NCI-H446 (cell line): ENCODE results near the gene LRFN5.
"Not testable (repeated sequence)": the region's sequence is repeated elsewhere in the genome, so short reads cannot be mapped to it uniquely, and the experiment has no call there.

Source experiments
- DNase-seq, 2 experiments: peaks; one replicate each; lab custom pipeline; 2025; lab: John Stamatoyannopoulos, UW

LRFN5 gene

GRCh38 chr14:41636492-41637392, 30.1 kb downstream of the LRFN5 start:
- DNase-seq: no peak

GRCh38 chr14:41641690-41642089, 35.0 kb downstream of the LRFN5 start:
- DNase-seq: no peak

DNA sequence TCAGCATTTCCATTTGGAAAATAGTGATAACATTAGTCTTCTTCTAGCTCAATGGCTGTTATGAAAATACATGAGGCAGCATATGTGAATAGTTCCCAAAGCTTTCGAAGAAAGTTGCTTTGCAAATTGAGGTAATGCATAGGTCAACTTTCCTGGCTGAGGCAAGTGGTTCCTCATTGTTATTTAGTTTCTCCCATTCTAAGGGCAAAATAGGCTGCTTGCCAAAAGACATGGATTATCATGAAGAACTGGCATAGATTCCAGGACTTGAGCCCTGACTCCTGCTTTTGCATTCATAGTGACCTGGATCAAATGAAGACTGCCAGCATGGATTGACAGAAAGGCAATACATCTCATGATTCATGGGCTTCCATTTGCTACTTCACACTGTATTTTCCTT, 35.7 kb downstream of the LRFN5 start:
- DNase-seq: peak; percentile 70 to 92

- no peak for DNase-seq
Measured at GRCh38 chr14:41642789-41643188, 36.1 kb downstream of the LRFN5 start.

- peak in 1 of 2 experiments; percentile 40 for DNase-seq
Measured at GRCh38 chr14:41644606-41645005, 37.9 kb downstream of the LRFN5 start.

DNA sequence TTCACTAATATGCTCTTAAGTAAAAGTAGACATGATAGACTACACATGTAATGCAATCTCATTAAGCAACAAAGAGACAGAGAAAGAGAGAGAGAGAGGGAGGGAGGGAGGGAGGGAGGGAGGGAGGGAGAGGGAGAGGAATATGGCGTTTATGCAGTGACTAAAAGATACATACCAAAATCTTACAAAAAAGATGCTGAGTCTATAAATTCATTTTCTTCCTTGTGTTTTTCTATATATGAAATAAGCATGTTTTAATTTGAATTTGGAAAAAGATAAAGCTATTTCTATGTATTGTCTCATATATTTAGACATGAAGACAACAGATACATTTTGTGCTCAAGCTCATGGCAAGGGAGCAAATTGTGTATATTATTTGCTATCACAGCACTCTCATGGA, 44.1 kb downstream of the LRFN5 start:
- DNase-seq: no peak

DNA sequence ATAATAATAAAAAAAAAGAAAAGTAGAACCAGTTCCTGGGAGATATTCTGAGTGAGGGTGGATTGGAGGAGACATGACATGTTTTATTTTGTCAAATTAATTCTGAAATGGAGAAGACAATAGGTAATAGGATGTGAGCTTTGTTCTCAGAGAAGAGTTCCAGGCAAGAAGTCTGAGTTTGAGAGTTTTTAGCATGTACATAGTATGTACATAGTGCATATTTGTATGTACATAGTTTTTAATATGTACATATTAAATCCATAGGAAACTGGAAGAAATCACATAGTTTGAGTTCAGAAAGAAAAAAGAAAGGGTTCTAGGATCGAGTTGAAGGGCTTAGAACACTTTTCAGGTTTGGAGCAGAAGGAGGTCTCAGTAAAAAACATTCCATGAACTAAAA, 47.5 kb downstream of the LRFN5 start:
- DNase-seq: no peak

DNA sequence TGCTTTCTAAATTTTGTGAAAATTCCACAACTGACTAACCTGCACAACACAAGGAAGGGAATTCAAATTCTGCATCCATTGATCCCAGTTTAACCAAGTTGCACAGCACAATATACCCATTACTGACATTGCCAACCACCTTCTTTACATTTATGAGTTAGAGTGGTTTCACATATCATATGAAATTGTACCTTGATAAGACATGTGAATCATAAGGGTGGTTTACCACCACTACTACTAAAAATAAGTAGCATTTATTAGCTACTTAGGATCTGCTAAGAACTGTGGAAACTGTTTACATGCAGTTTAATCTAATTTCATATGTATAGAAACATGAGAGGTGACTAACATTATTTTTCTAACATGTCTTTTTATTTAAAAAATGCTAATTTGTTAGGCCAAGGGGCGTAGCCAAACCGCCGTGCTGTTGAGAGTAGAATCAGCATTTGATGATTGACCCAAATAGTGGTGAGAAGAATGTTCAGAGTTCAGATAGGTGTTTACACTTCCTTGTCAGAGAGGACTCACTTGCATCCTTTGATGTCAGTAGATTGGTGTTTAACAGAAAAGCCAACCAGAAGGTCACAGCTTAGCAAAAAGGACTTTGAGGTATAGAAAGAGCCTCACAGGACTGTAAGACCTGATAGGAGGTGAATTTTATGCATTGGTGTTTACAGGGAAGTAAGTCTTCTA, 56.2 kb downstream of the LRFN5 start:
- no peak for DNase-seq

GRCh38 chr14:41663473-41663850, 56.8 kb downstream of the LRFN5 start:
- DNase-seq: peak; percentile 89 to 93

DNA sequence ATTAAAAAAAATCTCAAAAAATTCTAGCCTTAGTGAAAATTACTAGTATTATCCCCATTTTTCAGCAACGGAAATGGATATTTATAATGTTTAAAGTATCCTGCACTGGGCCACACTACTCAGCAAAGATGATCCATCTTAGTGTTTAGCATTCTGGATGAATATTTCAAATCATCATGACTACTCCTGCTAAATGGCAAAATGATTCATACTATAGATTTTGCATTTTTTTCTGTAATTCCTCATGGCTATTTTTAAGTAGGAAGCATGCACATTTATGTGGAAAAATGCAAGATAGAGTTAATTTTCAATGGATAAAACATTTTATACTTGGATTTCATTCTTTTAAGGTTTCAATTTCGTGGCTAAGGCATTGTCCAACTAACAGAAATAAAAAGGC, 59.6 kb downstream of the LRFN5 start:
- no peak for DNase-seq

DNA sequence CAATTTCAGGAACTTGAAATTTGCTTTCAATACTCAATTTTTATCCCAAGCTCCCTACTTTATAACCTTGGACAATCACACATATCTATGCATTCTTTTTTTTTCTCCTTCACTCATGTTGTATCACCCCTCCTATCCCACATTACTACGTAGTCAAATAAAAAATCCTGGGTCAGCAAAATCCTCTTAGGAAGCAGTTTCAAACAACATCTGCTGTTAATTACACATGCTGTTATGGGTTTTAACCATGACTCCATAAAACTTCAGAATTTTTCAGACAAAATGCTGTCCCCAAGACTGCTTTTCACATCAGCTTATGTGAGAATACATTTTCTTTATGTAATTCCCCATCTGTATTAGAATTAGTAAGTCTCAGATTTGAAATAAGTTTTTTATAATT, 61.7 kb downstream of the LRFN5 start:
- peak; percentile 58 to 83 for DNase-seq

GRCh38 chr14:41673601-41674000, 66.9 kb downstream of the LRFN5 start:
- DNase-seq: not testable (repeated sequence)

- DNase-seq: not testable (repeated sequence)
Measured at GRCh38 chr14:41674511-41674971, 67.9 kb downstream of the LRFN5 start.

DNA sequence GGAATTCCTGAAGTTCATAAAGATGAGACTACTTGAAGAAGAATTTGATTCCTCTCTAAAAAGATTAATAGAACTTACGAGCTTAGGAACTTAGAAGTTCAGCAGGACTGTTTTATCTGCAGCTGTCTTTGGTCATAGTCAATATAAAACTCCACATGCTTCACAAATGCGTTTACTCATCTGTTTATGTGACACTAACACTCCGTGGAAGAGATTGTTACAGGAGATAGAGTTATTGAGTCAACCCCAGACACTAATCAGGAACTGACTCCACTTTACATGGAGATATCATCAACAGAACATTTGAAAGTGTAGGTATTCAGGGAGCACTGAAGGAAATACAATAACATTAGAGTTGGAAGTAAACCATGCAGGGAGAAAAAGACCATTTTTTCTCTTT, 92.8 kb downstream of the LRFN5 start:
- no peak for DNase-seq

GRCh38 chr14:41718477-41719166, 111.9 kb downstream of the LRFN5 start:
- DNase-seq: peak in 1 of 2 experiments; percentile 36

DNA sequence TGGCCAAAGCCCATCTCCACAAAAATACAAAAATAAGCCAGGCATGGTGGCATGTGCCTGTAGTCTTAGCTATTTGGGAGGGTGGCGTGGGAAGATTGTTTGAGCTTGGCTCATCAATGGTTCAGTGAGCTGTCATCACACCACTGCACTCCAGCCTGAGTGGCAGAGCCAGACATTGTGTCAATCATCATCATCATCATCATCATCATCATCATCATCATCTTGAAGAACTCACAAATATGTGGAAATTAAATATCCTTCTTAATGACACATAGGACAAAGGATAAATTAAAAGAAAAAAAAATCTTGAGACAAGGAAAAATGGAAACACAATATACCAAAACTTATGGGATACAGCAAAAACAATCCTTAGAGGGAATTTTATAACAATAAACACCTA, 132.5 kb downstream of the LRFN5 start:
- DNase-seq: no peak

- no peak for DNase-seq
Measured at GRCh38 chr14:41743140-41743539, 136.5 kb downstream of the LRFN5 start.

- DNase-seq: no peak
Measured at GRCh38 chr14:41749429-41749828, 142.8 kb downstream of the LRFN5 start.

DNA sequence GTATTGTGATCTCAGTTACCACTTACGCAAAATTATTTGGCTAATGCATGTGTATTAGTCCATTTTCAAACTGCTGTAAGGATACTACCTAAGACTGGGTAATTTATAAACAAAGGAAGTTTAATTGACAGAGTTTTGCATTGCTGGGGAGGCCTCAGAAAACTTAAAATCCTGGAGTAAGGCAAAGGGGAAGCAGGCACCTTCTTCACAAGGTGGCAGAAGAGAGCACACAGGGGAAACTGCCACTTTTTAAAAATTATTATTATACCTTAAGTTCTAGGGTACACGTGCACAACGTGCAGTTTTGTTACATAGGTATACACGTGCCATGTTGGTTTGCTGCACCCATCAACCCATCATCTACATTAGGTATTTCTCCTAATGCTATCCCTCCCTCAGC, 143.9 kb downstream of the LRFN5 start:
- DNase-seq: not testable (repeated sequence)

DNA sequence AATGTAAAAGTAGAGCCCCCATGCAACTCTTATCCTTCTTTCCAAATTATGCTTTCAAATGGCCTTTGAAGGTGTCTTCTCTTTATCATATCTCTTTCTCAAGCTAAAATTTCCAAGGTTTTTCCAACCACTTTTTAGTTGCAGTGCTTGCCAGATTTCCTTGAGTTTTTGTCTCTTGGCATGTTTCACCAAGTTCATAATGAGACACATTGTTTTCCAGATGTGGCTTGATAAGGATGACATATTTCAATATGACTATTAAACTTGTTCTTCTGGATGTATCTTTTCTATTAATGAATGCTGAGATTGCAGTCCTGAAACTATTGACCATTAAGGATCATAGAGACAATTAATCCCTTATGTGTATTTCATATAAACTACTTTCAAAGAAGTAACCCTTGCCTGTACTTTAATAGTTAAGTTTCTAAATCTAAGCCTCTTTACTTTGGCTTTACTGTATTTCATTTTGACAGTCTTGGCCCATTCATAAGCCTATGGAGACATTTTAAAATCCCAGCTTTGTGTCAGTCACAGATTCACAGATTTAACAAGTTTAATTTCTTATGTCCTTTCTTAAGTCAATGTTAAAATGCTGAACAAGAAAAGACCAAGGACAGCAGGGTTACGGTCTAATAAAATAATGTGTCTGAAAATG, 151.5 kb downstream of the LRFN5 start:
- DNase-seq: no peak

DNA sequence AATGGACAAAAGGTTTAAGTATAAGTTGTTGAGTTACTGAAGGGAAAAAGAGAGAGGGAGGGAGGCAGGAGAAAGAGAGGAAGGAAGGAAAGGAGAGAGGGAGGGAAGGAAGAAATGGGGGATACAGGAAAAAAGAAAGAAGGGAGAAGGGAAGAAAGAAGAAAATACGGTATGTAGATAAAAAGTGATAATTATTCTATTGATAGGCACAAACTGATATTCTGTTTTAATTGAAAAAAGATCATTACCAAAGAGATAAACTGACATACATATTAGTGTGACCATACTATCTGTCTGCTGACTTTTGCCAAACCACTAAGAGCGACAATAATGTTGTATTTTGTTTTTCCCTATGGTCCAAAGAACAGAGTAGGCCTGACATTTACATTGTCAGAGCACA, 154.5 kb downstream of the LRFN5 start:
- no peak for DNase-seq

DNA sequence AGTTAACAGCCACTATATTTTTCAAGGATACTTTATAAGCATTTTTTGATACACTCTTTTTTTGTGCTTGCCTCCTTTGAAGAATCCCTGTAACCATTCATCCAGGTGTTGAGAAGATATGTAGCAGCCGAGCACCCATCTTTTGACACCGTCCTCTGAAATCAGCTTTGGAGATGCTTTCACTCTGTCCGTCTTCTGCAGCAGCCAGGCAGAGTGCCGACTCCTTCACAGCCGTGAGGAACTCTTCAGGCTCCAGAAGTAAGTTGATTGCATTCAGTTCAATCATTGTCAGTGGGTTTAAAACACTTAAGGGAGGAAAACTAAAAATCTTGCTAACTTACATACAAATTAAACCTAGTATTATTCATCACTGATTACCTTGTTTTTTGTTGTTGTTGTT, 160.1 kb downstream of the LRFN5 start:
- no peak for DNase-seq
